ENCODE data around the gene JAZF1. TPM values are rescaled to one million over a fixed set of nuclear protein-coding genes. Genes with fewer than 3 reads are reported as not detected.

JAZF1 gene
- total RNA-seq, 4 donors from 2014 or later: 1.6 to 8.6 (median 5.3) TPM

GRCh38 chr7:27804139-27804538 lies 376.5 kb downstream of the JAZF1 start:
- DNase-seq (no peak), ATAC-seq (peak in 1 of 2 donors; percentile 49)
- H3K4me3 ChIP-seq: no peak overlapping the region
- H3K36me3 ChIP-seq: no peaks in the 10 kb centered on the region
- H3K9me3 ChIP-seq: no peaks in the 10 kb centered on the region
- H3K27me3 ChIP-seq: no peaks in the 10 kb centered on the region
- in situ Hi-C loops (cut with MboI; ENCODE audit: low sequenced_read_pairs in 4 of 4): no loop called here
- H3K4me1 ChIP-seq: peaks cover 17 to 25% of the 10 kb centered on the region in 2 donors
- H3K27ac ChIP-seq: peak overlapping the region in 1 of 4 donors; percentile 35
- TF ChIP-seq POLR2A (IDR thresholded peaks at IDR 0.05): no peak
- TF ChIP-seq, protein P1, sequence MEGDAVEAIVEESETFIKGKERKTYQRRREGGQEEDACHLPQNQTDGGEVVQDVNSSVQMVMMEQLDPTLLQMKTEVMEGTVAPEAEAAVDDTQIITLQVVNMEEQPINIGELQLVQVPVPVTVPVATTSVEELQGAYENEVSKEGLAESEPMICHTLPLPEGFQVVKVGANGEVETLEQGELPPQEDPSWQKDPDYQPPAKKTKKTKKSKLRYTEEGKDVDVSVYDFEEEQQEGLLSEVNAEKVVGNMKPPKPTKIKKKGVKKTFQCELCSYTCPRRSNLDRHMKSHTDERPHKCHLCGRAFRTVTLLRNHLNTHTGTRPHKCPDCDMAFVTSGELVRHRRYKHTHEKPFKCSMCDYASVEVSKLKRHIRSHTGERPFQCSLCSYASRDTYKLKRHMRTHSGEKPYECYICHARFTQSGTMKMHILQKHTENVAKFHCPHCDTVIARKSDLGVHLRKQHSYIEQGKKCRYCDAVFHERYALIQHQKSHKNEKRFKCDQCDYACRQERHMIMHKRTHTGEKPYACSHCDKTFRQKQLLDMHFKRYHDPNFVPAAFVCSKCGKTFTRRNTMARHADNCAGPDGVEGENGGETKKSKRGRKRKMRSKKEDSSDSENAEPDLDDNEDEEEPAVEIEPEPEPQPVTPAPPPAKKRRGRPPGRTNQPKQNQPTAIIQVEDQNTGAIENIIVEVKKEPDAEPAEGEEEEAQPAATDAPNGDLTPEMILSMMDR (IDR thresholded peaks at IDR 0.05 in 4 of 5, conservative IDR thresholded peaks at IDR 0.05 in 1 of 5): no peak
- intact Hi-C loops (cut with DNase I; ENCODE audit: low total_unique reads): no loop called here

GRCh38 chr7:27802999-27803398 lies 377.6 kb downstream of the JAZF1 start:
- peak; percentile 55 to 59 for ATAC-seq
- intact Hi-C loops (cut with DNase I; ENCODE audit: low total_unique reads) (no loop called here), in situ Hi-C loops (cut with MboI; ENCODE audit: low sequenced_read_pairs in 4 of 4) (no loop called here)
- no peaks in the 10 kb centered on the region for H3K27me3 ChIP-seq
- TF ChIP-seq, protein P1 (IDR thresholded peaks at IDR 0.05 in 4 of 5, conservative IDR thresholded peaks at IDR 0.05 in 1 of 5): no peak
- no peak for TF ChIP-seq POLR2A (IDR thresholded peaks at IDR 0.05)
- H3K4me3 ChIP-seq: no peak overlapping the region
- DNase-seq: no peak
- H3K36me3 ChIP-seq: peaks cover 0 to 8% of the 10 kb centered on the region in 2 donors
- H3K27ac ChIP-seq: peak overlapping the region; percentile 27 to 38 (median 33)
- peaks cover 5 to 15% of the 10 kb centered on the region in 2 donors for H3K4me1 ChIP-seq
- H3K9me3 ChIP-seq: no peaks in the 10 kb centered on the region

GRCh38 chr7:27799212-27799611 lies 381.4 kb downstream of the JAZF1 start:
- ATAC-seq: no peak
- Histone ChIP-seq H3K27ac (no peak overlapping the region), H3K36me3 (peaks cover 0 to 39% of the 10 kb centered on the region in 2 donors), H3K9me3 (no peaks in the 10 kb centered on the region), H3K27me3 (no peaks in the 10 kb centered on the region), H3K4me1 (peaks cover 0 to 10% of the 10 kb centered on the region in 2 donors), H3K4me3 (no peak overlapping the region)
- in situ Hi-C loops (cut with MboI; ENCODE audit: low sequenced_read_pairs in 4 of 4) (loop anchor here in 3 of 4 donors (25.0 kb wide), 2 partner anchors 213 to 587 kb away; partner anchors contain the start of gene HOXA13 (in 2 of the 3)), intact Hi-C loops (cut with DNase I; ENCODE audit: low total_unique reads) (no loop called here)
- no peak for DNase-seq
- TF ChIP-seq, protein P1 (IDR thresholded peaks at IDR 0.05 in 4 of 5, conservative IDR thresholded peaks at IDR 0.05 in 1 of 5): no peak
- no peak for TF ChIP-seq POLR2A (IDR thresholded peaks at IDR 0.05)

- DNase-seq: no peak
- in situ Hi-C loops (cut with MboI; ENCODE audit: low sequenced_read_pairs in 4 of 4): loop anchor here in 3 of 4 donors (25.0 kb wide), 2 partner anchors 216 to 584 kb away; partner anchors contain the start of gene HOXA13 (in 2 of the 3)
- TF ChIP-seq POLR2A (IDR thresholded peaks at IDR 0.05): no peak
- TF ChIP-seq, protein P1 (IDR thresholded peaks at IDR 0.05 in 4 of 5, conservative IDR thresholded peaks at IDR 0.05 in 1 of 5): no peak
- Histone ChIP-seq H3K27ac (no peak overlapping the region), H3K4me3 (no peak overlapping the region), H3K9me3 (no peaks in the 10 kb centered on the region), H3K27me3 (no peaks in the 10 kb centered on the region), H3K4me1 (no peaks in the 10 kb centered on the region), H3K36me3 (peaks cover 0 to 64% of the 10 kb centered on the region in 2 donors)
- ATAC-seq: no peak
- intact Hi-C loops (cut with DNase I; ENCODE audit: low total_unique reads): no loop called here
Measured at GRCh38 chr7:27795977-27796376, 384.6 kb downstream of the JAZF1 start.

- intact Hi-C loops (cut with DNase I; ENCODE audit: low total_unique reads) (no loop called here), in situ Hi-C loops (cut with MboI; ENCODE audit: low sequenced_read_pairs in 4 of 4) (loop anchor here in 3 of 4 donors (25.0 kb wide), 2 partner anchors 219 to 581 kb away; partner anchors contain the start of gene HOXA13 (in 2 of the 3))
- peaks cover 0 to 67% of the 10 kb centered on the region in 2 donors for H3K36me3 ChIP-seq
- DNase-seq (no peak), ATAC-seq (no peak)
- H3K9me3 ChIP-seq: no peaks in the 10 kb centered on the region
- TF ChIP-seq, protein P1 (IDR thresholded peaks at IDR 0.05 in 4 of 5, conservative IDR thresholded peaks at IDR 0.05 in 1 of 5): no peak
- TF ChIP-seq POLR2A (IDR thresholded peaks at IDR 0.05): no peak
- H3K4me3 ChIP-seq: no peak overlapping the region
- H3K27ac ChIP-seq: no peak overlapping the region
- no peaks in the 10 kb centered on the region for H3K27me3 ChIP-seq
- H3K4me1 ChIP-seq: no peaks in the 10 kb centered on the region
Measured at GRCh38 chr7:27793780-27794179, 386.8 kb downstream of the JAZF1 start.
